ENCODE data around the gene CLK4.

CLK4 gene

DNA sequence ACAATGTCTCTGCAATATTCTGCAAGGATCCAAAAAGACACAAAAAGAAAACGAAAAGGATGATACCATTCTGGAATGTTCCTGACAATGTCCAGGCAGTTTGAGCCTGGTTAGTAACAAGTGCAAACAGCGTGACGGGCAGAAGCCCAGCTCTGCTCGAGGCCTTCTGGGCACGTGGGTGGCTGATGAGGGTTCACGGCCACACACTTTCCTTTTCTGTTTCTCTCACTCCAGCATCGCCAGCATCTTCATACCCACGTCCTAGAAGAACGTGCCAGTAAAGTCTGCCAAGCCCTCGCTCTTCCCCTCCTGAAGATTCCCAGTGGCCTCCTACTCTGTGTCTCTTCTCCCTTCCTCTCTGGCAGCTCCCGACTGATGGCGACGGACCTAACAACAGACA is 73.3 kb downstream of the CLK4 start:
- no peak for DNase-seq (ENCODE audit: low read depth, low spot score)

Data from astrocyte of the hippocampus (primary cell).